Measurements from ENCODE around the gene PVR.
A peak's percentile ranks its signal among the peaks of the same experiment; 100 is the strongest.

Gene PVR

DNA sequence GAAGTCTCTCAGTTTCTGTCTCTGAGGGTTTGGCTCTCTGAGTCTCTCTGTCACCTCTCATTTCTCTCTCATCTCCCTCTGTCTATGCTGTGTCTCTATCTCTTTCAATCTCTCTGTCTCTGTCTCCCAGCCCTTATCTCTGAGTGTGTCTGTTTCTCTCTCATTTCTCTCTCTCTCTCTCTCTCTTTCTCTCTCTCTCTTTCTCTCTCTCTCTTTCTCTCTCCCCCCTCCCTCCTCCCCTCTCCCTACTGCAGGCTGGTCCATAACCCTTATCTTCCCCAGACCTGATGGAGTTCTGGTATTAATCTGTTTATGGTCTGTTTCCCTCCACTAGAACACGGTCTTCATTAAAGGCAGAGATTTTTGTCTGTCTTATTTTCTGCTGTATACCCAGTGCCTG, 1.3 kb upstream of the PVR start:
- Histone ChIP-seq H3K79me2 (no peaks in the 10 kb centered on the region), H3K9me3 (ENCODE audit: control insufficient read depth, low read length) (no peaks in the 10 kb centered on the region), H3K36me3 (ENCODE audit: control insufficient read depth, insufficient read depth, low read length) (no peaks in the 10 kb centered on the region), H3K9ac (no peak overlapping the region), H2AFZ (no peak overlapping the region), H3K4me1 (no peaks in the 10 kb centered on the region), H3K27ac (no peak overlapping the region), H3K4me2 (ENCODE audit: low read length) (no peak overlapping the region), H3K27me3 (ENCODE audit: control insufficient read depth, insufficient read depth, low read length) (no peaks in the 10 kb centered on the region), H3K4me3 (ENCODE audit: low read depth, low read length) (no peak overlapping the region)
- TF ChIP-seq, protein P1, sequence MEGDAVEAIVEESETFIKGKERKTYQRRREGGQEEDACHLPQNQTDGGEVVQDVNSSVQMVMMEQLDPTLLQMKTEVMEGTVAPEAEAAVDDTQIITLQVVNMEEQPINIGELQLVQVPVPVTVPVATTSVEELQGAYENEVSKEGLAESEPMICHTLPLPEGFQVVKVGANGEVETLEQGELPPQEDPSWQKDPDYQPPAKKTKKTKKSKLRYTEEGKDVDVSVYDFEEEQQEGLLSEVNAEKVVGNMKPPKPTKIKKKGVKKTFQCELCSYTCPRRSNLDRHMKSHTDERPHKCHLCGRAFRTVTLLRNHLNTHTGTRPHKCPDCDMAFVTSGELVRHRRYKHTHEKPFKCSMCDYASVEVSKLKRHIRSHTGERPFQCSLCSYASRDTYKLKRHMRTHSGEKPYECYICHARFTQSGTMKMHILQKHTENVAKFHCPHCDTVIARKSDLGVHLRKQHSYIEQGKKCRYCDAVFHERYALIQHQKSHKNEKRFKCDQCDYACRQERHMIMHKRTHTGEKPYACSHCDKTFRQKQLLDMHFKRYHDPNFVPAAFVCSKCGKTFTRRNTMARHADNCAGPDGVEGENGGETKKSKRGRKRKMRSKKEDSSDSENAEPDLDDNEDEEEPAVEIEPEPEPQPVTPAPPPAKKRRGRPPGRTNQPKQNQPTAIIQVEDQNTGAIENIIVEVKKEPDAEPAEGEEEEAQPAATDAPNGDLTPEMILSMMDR (IDR thresholded peaks at IDR 0.05), result no peak

DNA sequence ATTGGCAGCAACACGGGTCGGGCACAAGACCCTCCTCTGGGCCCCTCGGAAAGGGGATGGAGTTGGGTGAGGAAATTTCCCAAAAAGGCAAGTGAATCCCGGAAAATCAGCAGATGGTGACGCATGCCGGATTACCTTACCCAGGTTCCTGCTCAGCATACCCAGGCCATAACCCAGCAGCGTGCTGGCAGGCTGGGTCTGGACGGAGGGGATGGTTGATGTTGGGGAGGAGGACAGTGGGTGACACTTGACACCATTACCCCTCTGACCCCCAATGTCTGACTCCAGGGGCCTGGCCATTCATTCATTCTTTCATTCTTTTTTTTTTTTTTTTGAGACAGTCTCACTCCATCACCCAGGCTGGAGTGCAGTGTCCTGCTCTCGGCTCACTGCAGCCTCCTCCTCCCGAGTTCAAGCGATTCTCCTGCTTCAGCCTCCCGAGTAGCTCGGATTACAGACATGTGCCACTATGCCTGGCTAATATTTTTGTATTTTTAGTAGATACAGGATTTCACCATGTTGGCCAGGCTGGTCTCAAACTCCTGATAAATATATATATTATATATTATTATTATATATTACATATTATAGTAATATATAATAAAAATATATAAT, 799 bp downstream of the PVR start:
- Histone ChIP-seq H3K9me3 (ENCODE audit: control insufficient read depth, low read length) (no peaks in the 10 kb centered on the region), H3K27ac (peak overlapping the region; percentile 62), H3K36me3 (ENCODE audit: control insufficient read depth, insufficient read depth, low read length) (no peaks in the 10 kb centered on the region), H3K9ac (peak overlapping the region; percentile 25), H2AFZ (peak overlapping the region; percentile 91), H3K27me3 (ENCODE audit: control insufficient read depth, insufficient read depth, low read length) (no peaks in the 10 kb centered on the region), H3K4me1 (no peaks in the 10 kb centered on the region), H3K4me3 (ENCODE audit: low read depth, low read length) (peak overlapping the region; percentile 77), H3K4me2 (ENCODE audit: low read length) (peak overlapping the region; percentile 71), H3K79me2 (no peaks in the 10 kb centered on the region)
- TF ChIP-seq, protein P1 (IDR thresholded peaks at IDR 0.05), result no peak

DNA sequence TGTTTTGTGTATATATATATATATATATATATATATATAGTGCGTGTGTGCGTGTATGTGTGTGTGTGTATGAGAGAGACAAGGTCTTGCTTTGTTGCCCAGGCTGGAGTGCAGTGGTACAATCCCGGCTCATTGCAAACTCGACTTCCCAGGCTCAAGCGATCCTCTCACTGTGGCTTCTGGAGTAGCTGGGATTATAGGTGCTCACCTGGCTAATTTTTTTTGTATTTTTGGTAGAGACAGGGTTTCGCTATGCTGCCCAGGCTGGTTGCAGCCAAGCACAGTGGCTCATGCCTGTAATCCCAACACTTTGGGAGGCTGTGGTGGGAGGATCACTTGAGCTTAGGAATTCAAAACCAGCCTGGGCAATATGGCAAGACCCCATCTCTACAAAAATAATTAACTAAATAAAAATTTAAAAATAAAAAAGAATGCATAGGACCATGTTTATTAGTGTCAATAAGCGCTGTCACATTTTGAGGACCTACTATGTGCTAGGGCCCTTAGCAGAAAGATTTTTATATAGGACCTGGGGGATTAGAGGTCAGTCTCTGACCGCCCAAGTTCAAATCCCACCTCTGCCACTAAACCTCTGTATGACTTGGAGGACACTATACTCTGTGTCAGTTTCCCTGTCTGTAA, 1.8 kb downstream of the PVR start:
- TF ChIP-seq, protein P1 (IDR thresholded peaks at IDR 0.05), result no peak
- no peak overlapping the region for H3K9ac ChIP-seq
- no peaks in the 10 kb centered on the region for H3K4me1 ChIP-seq
- H3K79me2 ChIP-seq, result no peaks in the 10 kb centered on the region
- H2AFZ ChIP-seq, result no peak overlapping the region
- no peaks in the 10 kb centered on the region for H3K27me3 ChIP-seq (ENCODE audit: control insufficient read depth, insufficient read depth, low read length)
- no peak overlapping the region for H3K4me3 ChIP-seq (ENCODE audit: low read depth, low read length)
- H3K36me3 ChIP-seq (ENCODE audit: control insufficient read depth, insufficient read depth, low read length), result no peaks in the 10 kb centered on the region
- no peaks in the 10 kb centered on the region for H3K9me3 ChIP-seq (ENCODE audit: control insufficient read depth, low read length)
- H3K27ac ChIP-seq, result no peak overlapping the region
- no peak overlapping the region for H3K4me2 ChIP-seq (ENCODE audit: low read length)

DNA sequence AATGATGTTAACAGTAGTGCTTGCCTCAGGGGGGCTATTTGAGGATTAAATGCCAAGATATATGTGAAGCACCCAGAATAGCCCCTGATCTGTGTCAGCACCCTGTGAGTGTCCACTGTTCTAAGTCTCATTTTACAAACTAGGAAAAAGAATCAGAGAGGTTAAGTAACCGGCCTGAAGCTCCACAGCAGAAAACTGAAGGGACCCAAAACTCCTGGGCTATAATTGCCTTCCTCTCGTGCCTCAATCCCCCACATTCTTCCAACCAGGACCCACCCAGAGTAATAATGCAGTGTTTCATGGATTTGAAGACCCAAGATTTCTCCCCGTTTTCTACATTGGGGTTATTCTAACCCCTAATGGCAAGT, 2.3 kb downstream of the PVR start:
- Histone ChIP-seq H3K4me3 (ENCODE audit: low read depth, low read length) (no peak overlapping the region), H3K36me3 (ENCODE audit: control insufficient read depth, insufficient read depth, low read length) (no peaks in the 10 kb centered on the region), H3K9me3 (ENCODE audit: control insufficient read depth, low read length) (no peaks in the 10 kb centered on the region), H3K4me2 (ENCODE audit: low read length) (no peak overlapping the region), H3K4me1 (no peaks in the 10 kb centered on the region), H3K79me2 (no peaks in the 10 kb centered on the region), H3K27ac (no peak overlapping the region), H2AFZ (no peak overlapping the region), H3K9ac (no peak overlapping the region), H3K27me3 (ENCODE audit: control insufficient read depth, insufficient read depth, low read length) (no peaks in the 10 kb centered on the region)
- TF ChIP-seq, protein P1 (IDR thresholded peaks at IDR 0.05), result no peak

DNA sequence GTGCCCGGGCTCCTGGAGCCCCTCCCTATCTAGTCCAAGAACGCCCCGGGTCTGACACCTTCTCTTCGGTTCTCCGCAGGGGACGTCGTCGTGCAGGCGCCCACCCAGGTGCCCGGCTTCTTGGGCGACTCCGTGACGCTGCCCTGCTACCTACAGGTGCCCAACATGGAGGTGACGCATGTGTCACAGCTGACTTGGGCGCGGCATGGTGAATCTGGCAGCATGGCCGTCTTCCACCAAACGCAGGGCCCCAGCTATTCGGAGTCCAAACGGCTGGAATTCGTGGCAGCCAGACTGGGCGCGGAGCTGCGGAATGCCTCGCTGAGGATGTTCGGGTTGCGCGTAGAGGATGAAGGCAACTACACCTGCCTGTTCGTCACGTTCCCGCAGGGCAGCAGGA, 3.4 kb downstream of the PVR start:
- H3K27me3 ChIP-seq (ENCODE audit: control insufficient read depth, insufficient read depth, low read length), result no peaks in the 10 kb centered on the region
- H3K4me2 ChIP-seq (ENCODE audit: low read length), result no peak overlapping the region
- TF ChIP-seq, protein P1 (IDR thresholded peaks at IDR 0.05), result no peak
- no peak overlapping the region for H3K9ac ChIP-seq
- no peak overlapping the region for H3K27ac ChIP-seq
- no peak overlapping the region for H3K4me3 ChIP-seq (ENCODE audit: low read depth, low read length)
- H3K79me2 ChIP-seq, result no peaks in the 10 kb centered on the region
- no peaks in the 10 kb centered on the region for H3K4me1 ChIP-seq
- no peaks in the 10 kb centered on the region for H3K36me3 ChIP-seq (ENCODE audit: control insufficient read depth, insufficient read depth, low read length)
- no peaks in the 10 kb centered on the region for H3K9me3 ChIP-seq (ENCODE audit: control insufficient read depth, low read length)
- no peak overlapping the region for H2AFZ ChIP-seq
